ENCODE results near the gene FUT6.
A peak's percentile ranks its signal among the peaks of the same experiment; 100 is the strongest.

The FUT6 gene

GRCh38 chr19:5827891-5828660 is 11.4 kb downstream of the FUT6 start:
- DNase-seq = peak; percentile 77

- no peak for DNase-seq
Measured at GRCh38 chr19:5827342-5827890, 12.1 kb downstream of the FUT6 start.

DNA sequence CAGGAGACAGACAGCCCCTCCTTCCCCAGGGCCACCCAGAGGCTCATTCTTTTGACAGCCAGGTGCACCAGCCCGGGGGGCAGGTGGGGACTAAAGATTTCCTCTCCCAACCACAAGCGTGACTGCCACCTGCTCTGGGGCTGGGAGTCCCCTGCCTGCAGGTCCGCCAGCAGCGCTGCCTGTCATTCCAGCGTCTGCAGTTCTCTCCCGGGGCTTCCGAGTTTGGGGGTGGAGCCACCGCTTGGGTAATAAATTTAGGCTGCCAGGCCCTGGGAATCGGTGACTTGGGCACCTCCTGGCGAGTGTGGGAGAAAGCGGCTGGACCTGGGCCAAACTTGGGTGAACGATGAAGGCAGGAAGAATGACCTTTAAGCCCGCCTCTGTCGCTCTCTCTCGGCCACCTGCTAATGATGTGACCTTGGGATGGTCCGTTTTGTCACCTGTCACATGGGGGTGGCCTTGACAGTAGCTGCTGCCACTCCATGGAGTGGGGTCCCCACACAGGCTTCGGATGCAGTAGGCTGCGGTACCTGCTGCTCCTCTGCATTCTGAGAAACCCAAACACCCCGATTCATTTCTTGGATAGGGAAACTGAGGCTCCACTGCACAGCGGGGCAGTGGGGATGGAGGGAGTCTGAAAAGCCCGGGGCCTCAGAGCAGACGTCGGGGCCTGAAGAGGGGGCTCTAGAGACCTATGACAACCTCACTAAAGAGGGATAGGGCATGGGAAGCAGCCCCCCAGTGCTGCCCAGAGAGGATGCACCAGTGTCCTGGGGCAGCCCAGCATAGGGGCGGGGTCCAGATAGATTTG is 12.8 kb downstream of the FUT6 start:
- DNase-seq = no peak

- DNase-seq = no peak
Measured at GRCh38 chr19:5825178-5825577, 14.3 kb downstream of the FUT6 start.

GRCh38 chr19:5824751-5825150 is 14.8 kb downstream of the FUT6 start:
- DNase-seq = no peak

- DNase-seq = no peak
Measured at GRCh38 chr19:5823579-5824281, 15.8 kb downstream of the FUT6 start.

DNA sequence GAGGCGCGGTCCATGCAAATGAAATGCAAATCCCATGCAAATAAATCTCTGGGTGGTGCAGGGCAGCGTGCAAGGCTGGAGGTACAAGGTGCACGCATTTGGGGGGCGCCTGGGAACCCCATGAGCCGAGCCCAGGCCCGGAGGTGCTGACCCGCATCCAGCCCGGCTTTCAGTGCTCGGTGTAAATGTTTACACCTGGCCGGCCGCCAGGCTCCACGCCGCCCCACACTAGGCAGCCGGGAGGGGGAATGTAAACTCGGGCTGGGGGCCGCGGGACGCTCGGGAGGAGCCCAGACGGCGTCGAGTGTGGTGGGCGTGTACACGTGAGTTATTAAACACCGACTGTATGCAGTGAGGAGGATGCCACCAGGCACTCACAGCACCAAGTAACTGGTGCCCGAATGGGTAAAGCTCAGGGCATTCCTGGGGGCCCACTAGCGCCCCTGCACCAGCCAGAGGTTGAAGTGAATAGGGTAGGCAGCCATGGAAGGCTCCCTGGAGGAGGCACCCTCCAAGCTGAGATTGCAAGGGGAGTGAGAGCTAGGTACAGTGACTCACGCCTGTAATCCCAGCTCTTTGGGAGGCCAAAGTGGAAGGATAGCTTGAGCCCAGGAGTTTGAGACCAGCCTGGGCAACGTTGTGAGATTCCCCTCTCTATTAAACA is 17.2 kb downstream of the FUT6 start:
- DNase-seq = no peak

DNA sequence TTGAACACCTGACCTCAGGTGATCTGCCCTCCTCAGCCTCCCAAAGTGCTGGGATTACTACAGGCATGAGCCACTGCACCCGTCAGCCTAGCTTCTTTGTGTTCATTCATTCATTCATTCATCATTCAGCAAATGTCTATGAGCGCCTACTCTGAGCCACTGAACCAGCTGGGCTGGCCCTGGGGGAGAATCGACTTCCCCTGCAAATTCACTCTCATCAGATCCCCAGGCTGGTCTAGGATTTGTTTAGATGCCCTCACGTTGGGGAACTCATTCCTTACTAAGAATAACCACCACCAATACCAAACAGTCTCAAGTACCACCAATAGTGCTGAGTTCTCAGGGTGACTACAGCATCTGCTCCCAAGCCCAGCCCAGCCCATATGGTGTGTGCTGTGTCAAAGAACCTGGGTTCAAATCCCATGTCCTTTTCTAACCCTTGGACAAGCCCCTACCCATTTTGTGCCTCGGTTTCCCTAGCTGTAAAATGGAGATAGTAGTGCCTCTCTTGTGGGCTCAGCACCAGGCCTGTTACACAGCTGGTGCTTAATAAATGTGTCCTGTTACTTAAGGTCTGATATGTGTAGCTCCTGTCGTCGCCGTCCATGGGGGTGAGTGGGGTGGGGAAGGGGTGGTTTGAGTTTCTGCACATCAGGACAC is 17.9 kb downstream of the FUT6 start:
- DNase-seq = no peak

DNA sequence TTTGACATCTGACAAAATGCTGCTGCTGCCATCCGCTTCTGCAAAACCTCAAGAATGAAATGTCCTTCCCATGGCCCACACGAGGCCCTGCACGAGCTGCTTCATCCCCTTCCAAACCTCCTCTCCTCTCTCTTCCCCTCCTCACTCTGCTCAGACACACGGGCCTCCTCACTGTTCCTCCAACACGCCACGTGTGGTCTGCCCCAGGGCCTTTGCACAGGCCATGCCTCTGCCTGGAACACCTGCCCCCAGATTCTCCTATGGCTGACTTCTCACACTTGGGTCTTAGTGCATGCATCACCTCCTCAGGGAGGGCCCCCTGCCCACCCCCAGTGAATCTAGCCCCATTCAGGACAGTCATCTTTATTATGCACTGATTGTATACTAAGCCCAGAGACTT is 18.7 kb downstream of the FUT6 start:
- DNase-seq = no peak

DNA sequence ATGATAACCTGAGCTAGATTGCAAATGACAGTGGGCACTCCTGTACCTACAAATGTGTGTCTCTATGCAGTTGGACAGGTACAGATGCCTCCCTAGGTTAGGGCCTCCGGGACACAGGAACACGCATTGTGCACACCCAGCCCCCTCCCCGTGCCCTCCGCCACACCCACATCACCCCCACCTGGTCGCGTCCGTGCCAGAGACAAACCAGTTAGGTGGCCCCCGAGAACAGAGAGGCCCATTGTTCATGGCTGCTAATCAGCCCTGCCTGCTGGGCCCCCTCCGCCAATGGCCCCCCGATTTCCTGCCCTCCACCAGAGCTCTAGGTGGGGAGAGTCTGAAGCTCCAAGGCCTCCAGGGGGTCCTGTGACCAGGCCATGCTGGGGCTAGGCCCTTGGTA is 20.9 kb downstream of the FUT6 start:
- no peak for DNase-seq

GRCh38 chr19:5817218-5817617 is 22.3 kb downstream of the FUT6 start:
- DNase-seq = no peak

DNA sequence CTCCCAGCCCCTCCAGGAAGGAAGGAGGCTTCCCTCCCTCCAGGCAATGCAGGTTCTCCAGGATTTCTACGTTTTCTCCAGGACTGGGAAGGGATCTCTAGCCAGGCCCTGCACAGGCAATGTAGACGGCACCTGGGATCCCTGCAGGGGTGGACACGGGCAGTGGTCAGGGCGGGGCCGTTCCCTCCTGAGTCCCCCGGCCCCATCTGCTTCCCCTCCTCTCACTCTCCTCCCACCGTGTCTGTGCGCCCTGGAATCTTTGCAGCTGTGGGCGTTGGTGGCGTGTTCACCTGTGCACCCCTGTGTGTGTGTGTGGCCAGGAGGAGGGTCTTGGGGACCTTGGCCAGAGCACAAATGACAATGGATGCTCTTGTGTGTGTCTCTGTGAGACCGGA is 24.7 kb downstream of the FUT6 start:
- no peak for DNase-seq

DNA sequence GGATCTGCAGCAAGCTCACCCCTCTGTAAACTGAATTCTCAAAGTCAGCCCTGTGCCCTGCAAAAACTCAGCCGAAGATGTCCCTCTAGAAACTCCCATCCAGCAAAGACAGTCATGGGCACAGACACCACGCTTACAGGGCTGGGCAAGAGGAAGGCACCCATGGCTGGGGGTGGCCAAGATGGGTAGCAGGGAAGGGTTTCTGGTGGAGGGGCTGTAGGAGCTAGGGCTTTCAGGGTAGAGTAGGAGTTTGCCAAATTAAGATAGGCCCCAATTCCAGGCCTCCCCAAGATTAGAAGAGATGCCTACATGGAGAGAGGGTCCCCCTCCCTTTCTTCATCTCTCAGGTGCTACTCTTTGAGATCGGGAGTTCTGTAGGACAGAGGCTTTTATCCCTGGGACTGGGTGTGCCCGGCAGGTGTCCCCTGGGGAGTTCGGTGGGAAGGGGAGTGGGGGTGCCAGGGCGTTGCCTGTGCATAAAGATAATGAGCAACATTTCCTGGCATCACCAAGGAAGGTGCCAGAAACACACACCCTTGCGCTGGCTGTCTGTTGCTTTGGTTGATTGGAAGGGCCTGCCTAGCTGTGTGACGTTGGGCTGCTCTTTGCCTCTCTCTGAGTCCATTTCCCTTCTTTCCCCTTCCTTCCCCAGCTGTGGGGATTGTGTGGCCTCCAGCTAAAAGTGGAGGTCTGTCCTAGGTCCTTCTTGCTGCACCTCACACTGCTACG is 25.2 kb downstream of the FUT6 start:
- DNase-seq = no peak

- DNase-seq = no peak
Measured at GRCh38 chr19:5811117-5811516, 28.4 kb downstream of the FUT6 start.

DNA sequence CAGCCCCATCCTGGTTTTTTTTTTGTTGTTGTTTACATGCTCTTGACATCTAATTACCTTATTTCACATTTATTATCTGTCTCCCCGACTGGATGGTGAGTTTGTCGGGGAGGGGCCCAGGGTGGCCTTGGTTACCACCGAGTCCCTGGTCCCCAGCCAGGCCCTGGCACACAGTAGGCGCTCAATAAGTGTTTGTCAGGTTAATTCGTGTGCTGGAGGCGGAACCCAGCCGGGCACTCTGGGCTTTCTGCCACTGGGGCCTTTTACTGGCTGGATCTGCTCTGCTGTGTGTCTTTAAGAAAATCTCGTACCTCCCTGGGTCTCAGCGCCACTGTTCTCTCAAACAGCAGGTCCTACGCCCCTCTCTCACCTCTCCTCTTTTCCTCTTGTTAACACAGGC is 30.0 kb downstream of the FUT6 start:
- DNase-seq = no peak

DNA sequence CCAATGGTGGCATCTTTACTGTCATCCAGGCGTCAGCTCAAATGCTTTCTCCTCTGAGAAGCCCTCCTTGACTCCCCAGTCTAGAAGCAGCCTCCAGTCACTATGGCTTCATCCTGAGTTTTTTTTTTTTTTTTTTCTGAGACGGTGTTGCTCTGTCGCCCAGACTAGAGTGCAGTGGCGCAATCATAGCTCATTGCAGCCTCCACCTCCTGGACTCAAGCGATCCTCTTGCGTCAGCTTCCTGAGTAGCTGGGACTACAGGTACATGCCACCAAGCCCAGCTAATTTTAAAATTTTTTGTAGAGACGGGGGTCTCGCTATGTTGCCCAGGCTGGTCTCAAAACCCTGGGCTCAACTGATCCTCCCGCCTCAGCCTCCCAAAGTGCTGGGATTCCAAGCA is 30.4 kb downstream of the FUT6 start:
- no peak for DNase-seq

- no peak for DNase-seq
Measured at GRCh38 chr19:5808120-5808816, 31.2 kb downstream of the FUT6 start.

DNA sequence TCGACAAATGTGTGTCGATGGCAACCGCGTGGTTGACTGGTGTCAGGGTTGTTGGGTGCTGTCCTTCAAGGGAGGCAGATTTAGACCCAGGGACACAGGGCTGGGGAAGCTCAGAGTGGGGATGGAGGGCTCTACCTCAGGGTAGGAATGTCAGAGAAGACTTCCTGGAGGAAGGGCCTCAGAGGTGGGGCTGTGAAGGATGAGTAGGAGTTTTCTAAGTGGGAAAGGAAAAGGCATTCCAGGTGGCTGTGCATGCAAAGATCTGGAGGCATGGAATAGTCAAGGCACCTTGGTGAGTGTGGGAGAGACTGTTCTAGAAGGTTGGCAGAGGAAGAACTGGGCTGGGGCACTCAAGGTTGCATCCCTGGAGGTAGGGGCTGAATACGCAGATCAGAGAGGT is 32.6 kb downstream of the FUT6 start:
- DNase-seq = no peak

GRCh38 chr19:5806133-5806489 is 33.4 kb downstream of the FUT6 start:
- no peak for DNase-seq

GRCh38 chr19:5805462-5806132 is 33.9 kb downstream of the FUT6 start:
- DNase-seq = peak; percentile 33

Measured in NCI-H524 treated with DMSO at 0.1 percent for 48 hours (cell line).